HL-60/S4 treated with retinoic acid at 250 ng/mL for 4 days and 3 days (cell line): ENCODE measurements around the gene NDUFB7.
"Not testable (repeated sequence)": the region's sequence is repeated elsewhere in the genome, so short reads cannot be mapped to it uniquely, and the experiment has no call there.

ENCODE experiments used
- in situ Hi-C: fragments of 300-500 bp; cut with MboI; formaldehyde crosslinking; loops from 2 replicates; pipeline ENCODE4 v1.7.0; 2022; ENCODE audit warnings: low sequenced_read_pairs

NDUFB7 gene

DNA sequence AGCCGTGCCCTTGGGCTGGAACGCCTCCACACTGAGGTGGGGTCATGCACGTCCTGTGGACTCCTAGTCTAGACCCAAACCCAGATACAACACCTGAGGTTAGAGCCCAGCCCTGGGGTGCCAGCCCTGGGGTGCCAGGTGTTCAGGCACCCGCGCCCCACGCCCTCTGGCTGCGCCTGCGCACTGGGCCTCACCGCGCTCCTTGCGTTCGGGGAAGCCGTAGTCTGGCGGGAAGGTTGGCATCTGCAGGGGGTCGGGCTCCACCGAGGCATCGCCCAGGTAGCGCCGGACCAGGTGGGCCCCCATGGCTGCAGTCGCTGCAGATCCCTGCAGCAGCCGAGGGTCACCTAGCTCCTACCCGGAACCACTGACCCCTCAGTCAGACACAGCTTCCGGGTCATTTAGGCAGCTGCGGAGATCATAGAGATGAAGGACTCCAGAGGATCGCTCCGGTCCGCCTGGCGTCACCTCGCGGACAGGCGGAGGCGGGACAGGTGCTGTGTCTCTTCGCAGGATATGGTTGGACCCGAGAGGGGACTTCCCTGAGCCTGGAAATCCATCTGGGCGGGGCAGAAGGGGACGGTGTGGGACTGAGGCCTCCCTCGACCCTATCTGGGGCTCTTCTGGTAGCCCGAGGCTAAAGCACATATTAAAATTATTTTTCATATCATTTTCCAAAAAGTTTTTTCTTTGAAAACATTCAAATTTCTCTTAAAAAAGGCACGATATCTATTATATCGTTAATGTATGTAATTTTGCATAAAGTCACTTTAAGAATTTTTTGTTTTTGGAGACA, at the start of gene NDUFB7:
NDUFB7 (minus strand) TSS at position 372 of the 796 bp plus-strand sequence; CDS start at position 306, 66 bp downstream.
- in situ Hi-C loops = loop anchor here (5.0 to 25.0 kb wide), 2 partner anchors 115 to 315 kb away; partner anchors contain the start of gene OR7A17

GRCh38 chr19:14619404-14619803, 47.5 kb upstream of the NDUFB7 start:
- in situ Hi-C loops = no loop called here

- in situ Hi-C loops = no loop called here
Observed at GRCh38 chr19:14616407-14616806, 44.5 kb upstream of the NDUFB7 start.

DNA sequence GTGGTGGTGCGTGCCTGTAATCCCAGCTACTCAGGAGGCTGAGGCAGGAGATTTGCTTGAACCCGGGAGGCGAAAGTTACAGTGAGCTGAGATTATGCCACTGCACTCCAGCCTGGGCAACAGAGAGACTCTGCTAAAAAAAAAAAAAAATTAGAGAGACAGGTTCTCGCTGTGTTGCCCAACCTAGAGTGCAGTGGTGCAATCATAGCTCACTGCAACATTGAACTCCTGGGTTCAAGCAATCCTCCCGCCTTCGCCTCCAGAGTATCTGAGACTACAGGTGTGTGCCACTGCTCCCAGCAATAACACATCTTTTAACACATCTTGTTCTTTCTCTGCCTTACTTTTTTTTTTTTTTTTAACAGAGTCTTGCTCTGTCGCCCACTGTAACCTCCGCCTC, 43.8 kb upstream of the NDUFB7 start:
- in situ Hi-C loops = no loop called here

DNA sequence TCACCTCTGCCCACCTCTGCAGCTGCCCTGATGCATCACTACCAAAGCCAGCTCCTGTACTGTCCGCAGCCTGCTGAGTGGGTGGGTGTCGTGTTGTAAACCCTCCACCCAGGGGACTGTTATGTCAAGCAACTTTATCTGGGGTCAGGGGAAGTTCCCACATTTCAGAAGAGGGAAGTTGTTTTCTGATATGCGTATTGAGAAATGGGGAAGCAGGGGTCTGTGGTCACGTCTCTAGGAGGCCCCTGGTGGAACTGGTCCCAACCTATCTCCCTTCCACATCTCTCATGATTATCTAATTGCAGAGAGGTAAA, 42.2 kb upstream of the NDUFB7 start:
- in situ Hi-C loops = no loop called here

DNA sequence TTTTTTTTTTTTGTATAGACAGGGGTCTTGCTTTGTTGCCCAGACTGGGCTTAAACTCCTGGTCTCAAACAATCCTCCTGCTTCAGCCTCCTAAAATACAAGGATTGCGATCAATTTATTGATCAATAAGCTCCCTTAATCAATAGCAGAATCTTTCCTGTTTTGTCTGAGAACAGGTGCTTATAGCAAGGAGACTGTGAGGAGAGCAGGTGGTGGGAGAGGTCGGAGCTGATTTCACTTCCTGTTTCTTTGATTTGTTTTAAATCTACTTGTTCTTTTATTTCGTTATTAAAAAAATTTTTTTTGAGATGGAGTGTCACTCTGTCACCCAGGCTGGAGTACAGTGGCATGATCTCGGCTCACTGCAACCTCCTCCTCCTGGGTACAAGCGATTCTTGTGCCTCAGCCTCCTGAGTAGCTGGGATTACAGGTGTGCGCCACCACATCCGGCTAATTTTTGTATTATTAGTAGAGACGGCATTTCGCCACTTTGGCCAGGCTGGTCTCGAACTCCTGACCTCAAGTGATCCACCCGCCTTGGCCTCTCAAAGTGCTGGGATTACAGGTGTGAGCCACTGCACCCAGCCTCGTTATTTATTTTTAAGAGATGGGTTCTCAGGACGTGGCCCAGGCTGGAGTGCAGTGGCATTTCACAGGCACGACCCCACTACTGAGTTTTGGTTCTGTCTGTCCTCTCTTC, 41.7 kb upstream of the NDUFB7 start:
- in situ Hi-C loops = not testable (repeated sequence)

- in situ Hi-C loops = no loop called here
Observed at GRCh38 chr19:14612657-14613056, 40.8 kb upstream of the NDUFB7 start.

DNA sequence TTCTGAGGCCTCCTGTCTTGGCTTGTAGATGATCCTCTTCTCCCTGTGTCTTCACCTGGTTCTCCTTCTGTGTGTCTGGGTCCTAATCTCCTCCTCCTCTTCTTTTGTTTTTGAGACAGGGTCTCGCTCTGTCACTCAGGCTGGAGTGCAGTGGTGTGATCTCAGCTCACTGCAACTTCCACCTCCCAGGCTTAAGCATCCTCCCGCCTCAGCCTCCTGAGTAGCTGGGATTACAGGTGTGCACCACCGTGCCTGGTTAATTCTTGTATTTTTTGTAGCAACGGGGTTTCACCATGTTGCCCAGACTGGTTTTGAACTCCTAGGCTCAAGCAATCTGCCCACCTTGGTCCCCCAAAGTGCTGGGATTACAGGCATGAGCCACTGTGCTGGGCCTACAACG, 40.4 kb upstream of the NDUFB7 start:
- in situ Hi-C loops = not testable (repeated sequence)

DNA sequence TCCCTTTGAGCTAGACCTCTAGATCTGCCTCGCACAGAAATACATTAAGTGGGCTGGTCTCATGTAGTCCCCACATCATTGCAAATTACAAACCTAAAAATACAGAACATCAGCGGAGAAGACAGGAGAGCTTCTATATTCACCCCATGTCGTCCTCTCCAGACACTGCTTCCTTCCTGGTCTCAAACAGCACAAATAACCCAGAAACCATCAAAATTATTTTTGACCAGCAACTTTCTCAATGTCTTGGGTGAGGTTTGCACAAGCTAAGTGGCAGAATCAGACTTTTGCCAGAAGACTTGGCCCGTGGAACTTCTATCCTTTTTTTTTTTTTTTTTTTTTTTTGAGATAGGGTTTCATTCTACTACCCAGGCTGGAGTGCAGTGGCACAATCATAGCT, 39.2 kb upstream of the NDUFB7 start:
- in situ Hi-C loops = no loop called here

DNA sequence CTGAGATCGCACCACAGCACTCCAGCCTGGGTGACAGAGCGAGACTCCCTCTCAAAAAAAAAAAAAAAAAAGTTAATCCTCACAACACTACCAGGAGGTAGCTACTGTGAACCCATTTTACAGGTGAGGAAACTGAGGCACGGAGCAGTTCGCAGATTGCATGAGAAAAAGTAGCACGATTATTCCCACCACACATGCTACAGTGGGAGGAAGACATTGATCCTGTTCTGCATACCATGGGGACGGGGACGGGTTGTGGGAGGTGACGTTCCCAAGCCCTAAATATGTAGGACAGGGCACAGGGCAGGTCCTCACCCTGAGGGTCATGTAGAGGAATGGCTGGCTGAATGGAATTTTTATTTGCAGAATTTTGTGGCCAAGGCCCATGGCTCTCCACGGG, 34.8 kb upstream of the NDUFB7 start:
- in situ Hi-C loops = no loop called here

GRCh38 chr19:14603990-14604387, 32.1 kb upstream of the NDUFB7 start:
- in situ Hi-C loops = no loop called here

GRCh38 chr19:14599548-14600147, 27.8 kb upstream of the NDUFB7 start:
- in situ Hi-C loops = no loop called here

DNA sequence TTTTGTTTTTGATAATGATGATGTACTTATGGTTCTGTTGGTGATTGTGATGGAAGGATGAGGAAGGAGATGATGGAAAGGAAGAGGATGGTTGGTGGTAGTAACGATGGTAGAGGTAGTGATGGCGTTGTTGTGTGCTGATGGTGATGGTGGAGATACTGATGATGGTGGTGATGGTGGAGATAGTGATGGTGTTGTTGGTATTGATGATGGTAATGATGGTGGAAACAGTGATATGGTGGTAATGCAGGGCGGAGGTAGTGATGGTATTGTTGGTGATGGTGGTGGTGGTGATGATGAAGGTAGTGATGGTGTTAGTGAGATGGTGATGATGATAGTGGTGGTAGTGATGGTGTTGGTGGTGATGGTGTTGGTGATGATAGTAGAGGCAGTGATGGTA, 23.7 kb upstream of the NDUFB7 start:
- in situ Hi-C loops = no loop called here

DNA sequence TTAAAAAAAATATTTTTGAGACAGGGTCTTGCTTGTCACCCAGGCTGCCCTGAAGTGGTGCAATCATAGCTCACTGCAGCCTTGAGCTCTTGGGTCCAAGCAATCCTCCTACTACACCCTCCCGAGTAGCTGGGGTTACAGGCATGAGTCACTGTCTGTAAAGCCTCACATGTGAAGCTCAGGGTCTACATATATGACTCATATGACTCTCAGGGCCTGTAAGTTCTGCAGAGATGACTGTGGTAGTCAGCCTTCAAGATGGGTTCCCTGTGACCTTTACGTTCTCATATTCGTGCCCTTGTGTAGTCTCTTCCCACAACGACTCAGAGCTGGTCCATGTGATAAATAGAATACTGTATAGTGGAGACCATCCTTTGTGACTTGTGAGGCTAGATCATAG, 17.6 kb upstream of the NDUFB7 start:
- in situ Hi-C loops = not testable (repeated sequence)

- in situ Hi-C loops = not testable (repeated sequence)
Observed at GRCh38 chr19:14585187-14585586, 13.3 kb upstream of the NDUFB7 start.

DNA sequence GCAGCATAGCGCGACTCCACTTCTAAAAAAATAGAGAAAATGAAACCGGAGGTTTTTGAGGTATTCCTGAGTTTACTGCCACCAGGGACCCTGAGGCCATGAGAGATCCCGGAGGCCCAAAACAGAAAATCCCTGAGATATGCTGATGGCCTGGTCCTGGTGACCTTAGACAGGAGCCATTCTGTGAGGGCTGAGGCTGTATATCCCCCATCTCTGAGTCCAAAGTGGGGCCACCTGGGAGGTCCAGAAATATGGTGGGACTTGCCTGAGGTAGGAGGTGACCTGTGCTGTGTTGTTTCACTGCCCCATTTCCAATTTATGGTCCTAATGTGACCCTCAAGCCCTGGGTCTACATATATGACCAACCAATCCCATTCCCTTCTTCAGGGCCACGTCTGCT, 12.5 kb upstream of the NDUFB7 start:
- in situ Hi-C loops = not testable (repeated sequence)

GRCh38 chr19:14582894-14583340, 11.1 kb upstream of the NDUFB7 start, which contains the start of gene CLEC17A:
CLEC17A (plus strand) TSS chr19:14583084; CDS start chr19:14583161, 77 bp downstream.
- in situ Hi-C loops = no loop called here

DNA sequence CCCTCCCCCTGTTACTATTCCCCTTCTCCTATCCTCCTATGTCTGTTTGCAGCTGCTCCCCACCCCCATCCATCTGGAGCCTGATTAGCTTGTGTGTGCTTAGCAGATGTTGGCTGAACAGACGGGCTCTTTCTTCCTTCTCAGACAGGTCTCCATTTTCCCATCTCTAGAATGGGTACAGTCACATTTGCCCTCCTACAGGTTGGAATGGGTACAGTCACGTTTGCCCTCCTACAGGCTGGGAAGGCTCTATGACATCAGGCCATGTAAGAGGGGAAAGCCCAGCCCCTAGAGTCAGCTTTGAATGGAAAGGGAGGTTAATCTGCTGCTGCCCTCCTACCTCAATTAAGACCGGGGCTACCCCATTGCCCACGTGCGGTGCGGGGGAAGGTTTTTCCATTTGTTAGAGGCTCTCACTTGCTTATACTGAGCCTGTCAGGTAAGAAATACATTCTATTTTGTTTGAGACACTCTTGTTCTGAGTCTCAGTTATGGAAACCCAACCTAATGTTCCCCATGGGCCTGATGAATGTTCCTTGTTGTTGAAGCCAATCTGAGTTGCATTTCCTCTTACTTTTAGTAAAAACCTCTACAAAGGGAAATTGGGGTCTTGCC, 8.9 kb upstream of the NDUFB7 start:
- in situ Hi-C loops = no loop called here

GRCh38 chr19:14577885-14578427, 6.1 kb upstream of the NDUFB7 start:
- in situ Hi-C loops = no loop called here

GRCh38 chr19:14577264-14577663, 5.4 kb upstream of the NDUFB7 start:
- in situ Hi-C loops = no loop called here

DNA sequence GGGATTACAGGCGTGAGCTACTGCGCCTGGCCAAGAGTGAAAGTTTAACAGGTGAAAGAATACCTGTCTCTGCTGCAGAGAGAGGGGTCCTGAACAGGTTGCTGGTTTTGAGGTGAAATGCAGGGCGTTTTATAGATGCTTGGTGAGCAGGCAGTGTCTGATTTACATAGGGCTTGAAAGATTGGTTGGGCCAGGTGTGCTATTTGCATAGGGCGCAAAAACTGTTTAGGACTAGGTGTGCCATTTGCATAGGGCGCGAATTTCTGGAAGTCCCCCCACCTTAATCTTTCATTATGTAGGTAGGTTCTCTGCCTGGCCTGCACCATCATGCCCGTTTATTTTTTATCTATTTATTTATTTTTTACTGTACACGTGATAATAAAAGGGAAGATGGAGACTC, 4.5 kb upstream of the NDUFB7 start:
- in situ Hi-C loops = no loop called here
